Mesothelial cell of epicardium (in vitro differentiated cells): ENCODE results near the gene C10orf105. TPM values are rescaled to one million over a fixed set of nuclear protein-coding genes. Genes with fewer than 3 reads are reported as not detected.

Experiments
- DNase-seq, 2 experiments: peaks; one replicate each; pipeline ENCODE4 v3.0.0; 2021; ENCODE audit warnings: low spot score in 2 of 2; ENCODE audit not compliant: unreplicated experiment in 2 of 2
- H3K27ac Mint-ChIP-seq: 2 replicates; pipeline ENCODE4 v1.8.0; 2021; ENCODE audit warnings: mixed read lengths
- H3K27me3 Mint-ChIP-seq: 2 replicates; pipeline ENCODE4 v1.8.0; 2021; ENCODE audit warnings: low read depth, mixed read lengths
- H3K36me3 Mint-ChIP-seq: 2 replicates; pipeline ENCODE4 v1.8.0; 2021; ENCODE audit warnings: mixed read lengths
- H3K4me1 Mint-ChIP-seq: 2 replicates; pipeline ENCODE4 v1.8.0; 2021; ENCODE audit warnings: mixed read lengths
- H3K4me3 Mint-ChIP-seq: 2 replicates; pipeline ENCODE4 v1.8.0; 2021; ENCODE audit warnings: mild to moderate bottlenecking, moderate library complexity, mixed read lengths
- H3K9me3 Mint-ChIP-seq: 2 replicates; pipeline ENCODE4 v1.8.0; 2021; ENCODE audit warnings: mixed read lengths
- CTCF ChIP-seq: fragments of 200-600 bp; sonication (generic); IDR thresholded peaks from one replicate; pipeline ENCODE4 v1.5.0; 2021; ENCODE audit warnings: antibody characterized with exemption; ENCODE audit not compliant: unreplicated experiment
- total RNA-seq: library from RNA; stranded (reverse); gene quantifications from 3 replicates; pipeline ENCODE4 v1.2.1, GENCODE V29; 2021

C10orf105 gene
- total RNA-seq, 1 donor from 2014 or later: 0.25 TPM

- H3K27me3 Mint-ChIP-seq: peaks cover 2% of the 10 kb centered on the region
- H3K4me1 Mint-ChIP-seq: no peaks in the 10 kb centered on the region
- DNase-seq: no peak
- H3K9me3 Mint-ChIP-seq: no peaks in the 10 kb centered on the region
- TF ChIP-seq CTCF: no peak
- H3K4me3 Mint-ChIP-seq: no peak overlapping the region
- H3K36me3 Mint-ChIP-seq: no peaks in the 10 kb centered on the region
- H3K27ac Mint-ChIP-seq: no peak overlapping the region
Observed at GRCh38 chr10:71700731-71701368, 18.7 kb downstream of the C10orf105 start.

- Mint-ChIP-seq H3K4me1 (no peaks in the 10 kb centered on the region), H3K27ac (no peak overlapping the region), H3K27me3 (peaks cover 2% of the 10 kb centered on the region), H3K9me3 (no peaks in the 10 kb centered on the region), H3K36me3 (no peaks in the 10 kb centered on the region), H3K4me3 (no peak overlapping the region)
- DNase-seq: no peak
- no peak for TF ChIP-seq CTCF
Observed at GRCh38 chr10:71698737-71699136, 20.8 kb downstream of the C10orf105 start.

GRCh38 chr10:71697938-71698709, 21.5 kb downstream of the C10orf105 start:
- no peaks in the 10 kb centered on the region for H3K4me1 Mint-ChIP-seq
- no peak for DNase-seq
- no peaks in the 10 kb centered on the region for H3K9me3 Mint-ChIP-seq
- TF ChIP-seq CTCF: no peak
- H3K36me3 Mint-ChIP-seq: no peaks in the 10 kb centered on the region
- H3K27me3 Mint-ChIP-seq: peaks cover 2% of the 10 kb centered on the region
- H3K4me3 Mint-ChIP-seq: no peak overlapping the region
- no peak overlapping the region for H3K27ac Mint-ChIP-seq

GRCh38 chr10:71696628-71697326, 22.8 kb downstream of the C10orf105 start:
- Mint-ChIP-seq H3K9me3 (no peaks in the 10 kb centered on the region), H3K4me1 (no peaks in the 10 kb centered on the region), H3K27me3 (peaks cover 2% of the 10 kb centered on the region), H3K27ac (no peak overlapping the region), H3K36me3 (no peaks in the 10 kb centered on the region), H3K4me3 (no peak overlapping the region)
- peak; percentile 71 for TF ChIP-seq CTCF
- peak in 1 of 2 experiments; percentile 69 for DNase-seq

- Mint-ChIP-seq H3K27ac (no peak overlapping the region), H3K27me3 (peaks cover 5% of the 10 kb centered on the region), H3K4me1 (no peaks in the 10 kb centered on the region), H3K36me3 (no peaks in the 10 kb centered on the region), H3K4me3 (no peak overlapping the region), H3K9me3 (no peaks in the 10 kb centered on the region)
- no peak for DNase-seq
- TF ChIP-seq CTCF: no peak
Observed at GRCh38 chr10:71695502-71696476, 23.8 kb downstream of the C10orf105 start.
